ENCODE measurements around the gene FAT1. TPM values are rescaled to one million over a fixed set of nuclear protein-coding genes. Genes with fewer than 3 reads are reported as not detected.
"Not testable (repeated sequence)": the region's sequence is repeated elsewhere in the genome, so short reads cannot be mapped to it uniquely, and the experiment has no call there.

The FAT1 gene
- total and polyA plus RNA-seq, 3 donors from 2014 or later = 51.5 to 157 (median 118) TPM

GRCh38 chr4:186666252-186666651, 57.4 kb downstream of the FAT1 start:
- TF ChIP-seq CTCF (IDR thresholded peaks at IDR 0.05) (no peak), POLR2A (IDR thresholded peaks at IDR 0.05) (no peak)
- Histone ChIP-seq H3K27me3 (no peaks in the 10 kb centered on the region), H3K27ac (no peak overlapping the region), H3K4me3 (no peak overlapping the region), H3K4me1 (peaks cover 8% of the 10 kb centered on the region), H3K36me3 (ENCODE audit: low read depth, missing control alignments) (no peaks in the 10 kb centered on the region), H3K9me3 (no peaks in the 10 kb centered on the region)
- no peak for DNase-seq
- intact Hi-C loops (cut with DNase I; ENCODE audit: low total_unique reads) = no loop called here
- WGBS, 2 donors = 49 to 64% methylated on average over 4 of the region's 4 CpGs

DNA sequence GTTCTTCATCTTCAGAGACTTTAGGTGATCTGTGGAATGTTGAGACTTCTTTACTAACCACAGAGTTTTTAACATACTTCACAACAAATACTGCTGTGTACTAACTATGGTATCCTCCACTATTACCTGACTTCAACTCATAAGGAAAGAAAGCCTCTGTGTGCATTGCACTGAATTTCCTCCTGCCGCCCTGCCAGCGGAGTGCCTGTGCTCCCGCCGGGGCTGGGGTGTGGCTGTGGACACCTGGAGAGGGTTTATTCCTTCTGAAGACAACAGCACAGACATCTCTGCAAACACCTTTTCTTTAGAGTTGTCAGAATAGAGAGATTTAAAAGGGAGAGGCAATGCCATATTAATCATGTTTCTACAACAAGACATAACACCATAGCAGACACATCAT, 63.3 kb downstream of the FAT1 start:
- H3K27me3 ChIP-seq = no peaks in the 10 kb centered on the region
- peaks cover 10% of the 10 kb centered on the region for H3K4me1 ChIP-seq
- intact Hi-C loops (cut with DNase I; ENCODE audit: low total_unique reads) = no loop called here
- H3K36me3 ChIP-seq (ENCODE audit: low read depth, missing control alignments) = no peaks in the 10 kb centered on the region
- no peaks in the 10 kb centered on the region for H3K9me3 ChIP-seq
- DNase-seq = no peak
- no peak overlapping the region for H3K4me3 ChIP-seq
- 91 to 97% methylated on average over 4 of the region's 4 CpGs for WGBS, 2 donors
- no peak overlapping the region for H3K27ac ChIP-seq
- no peak for TF ChIP-seq CTCF (IDR thresholded peaks at IDR 0.05)
- TF ChIP-seq POLR2A (IDR thresholded peaks at IDR 0.05) = no peak

DNA sequence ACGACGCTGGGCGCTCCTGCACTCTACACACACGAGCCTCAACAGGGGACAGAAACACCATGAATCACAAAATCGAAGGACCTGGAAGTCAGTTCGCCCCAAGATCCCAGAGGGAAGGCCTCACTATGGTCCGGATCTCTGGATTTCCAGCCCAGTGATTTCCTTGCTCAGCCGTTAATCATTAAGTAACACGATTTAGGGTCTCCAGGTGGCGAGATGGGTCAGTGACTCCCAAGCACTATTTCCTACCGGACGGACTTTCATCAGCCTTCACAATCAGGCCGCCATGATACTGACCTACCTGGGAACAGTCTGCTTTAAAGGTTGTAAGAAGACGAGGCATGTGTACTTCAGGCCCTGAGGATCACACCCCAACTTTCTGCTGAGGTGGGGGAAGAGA, 63.7 kb downstream of the FAT1 start:
- Histone ChIP-seq H3K27ac (no peak overlapping the region), H3K4me1 (peaks cover 10% of the 10 kb centered on the region), H3K9me3 (no peaks in the 10 kb centered on the region), H3K27me3 (no peaks in the 10 kb centered on the region), H3K36me3 (ENCODE audit: low read depth, missing control alignments) (no peaks in the 10 kb centered on the region), H3K4me3 (no peak overlapping the region)
- intact Hi-C loops (cut with DNase I; ENCODE audit: low total_unique reads) = no loop called here
- TF ChIP-seq CTCF (IDR thresholded peaks at IDR 0.05) (no peak), POLR2A (IDR thresholded peaks at IDR 0.05) (no peak)
- no peak for DNase-seq
- WGBS, 2 donors = 94 to 95% methylated on average over 14 of the region's 14 CpGs

- H3K9me3 ChIP-seq; H3K36me3 ChIP-seq (ENCODE audit: low read depth, missing control alignments); H3K27me3 ChIP-seq; H3K27ac ChIP-seq; intact Hi-C loops (cut with DNase I; ENCODE audit: low total_unique reads); DNase-seq; H3K4me1 ChIP-seq; H3K4me3 ChIP-seq: not testable (repeated sequence)
- WGBS, 2 donors = 87 to 93% methylated on average over 15 to 16 of the region's 16 CpGs
These were observed 64.2 kb downstream of the FAT1 start for GRCh38 chr4:186659456-186659855.

DNA sequence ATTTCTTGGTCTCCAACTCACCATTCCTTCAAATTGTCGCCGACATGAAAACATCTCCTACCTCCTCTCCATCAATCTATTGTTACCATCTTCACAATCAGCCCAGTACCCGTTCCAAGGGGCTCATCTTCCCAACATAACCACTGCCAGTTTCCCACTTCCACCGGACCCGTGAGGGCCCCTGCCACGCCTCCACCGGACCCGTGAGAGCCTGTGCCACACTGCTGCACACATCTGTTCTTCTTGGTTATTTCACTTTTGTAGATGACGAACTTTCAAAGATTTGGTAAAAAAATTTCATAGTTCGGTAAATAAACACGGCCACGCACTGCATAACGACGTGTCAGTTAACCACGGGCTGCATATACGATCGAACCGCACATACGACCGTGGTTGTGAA, 65.0 kb downstream of the FAT1 start:
- WGBS, 2 donors = 90 to 93% methylated on average over 20 of the region's 20 CpGs
- Histone ChIP-seq H3K4me3 (no peak overlapping the region), H3K9me3 (no peaks in the 10 kb centered on the region), H3K4me1 (peaks cover 10% of the 10 kb centered on the region), H3K27me3 (no peaks in the 10 kb centered on the region), H3K36me3 (ENCODE audit: low read depth, missing control alignments) (no peaks in the 10 kb centered on the region), H3K27ac (peak overlapping the region in 1 of 2 donors; percentile 26)
- intact Hi-C loops (cut with DNase I; ENCODE audit: low total_unique reads) = no loop called here
- no peak for DNase-seq
- no peak for TF ChIP-seq CTCF (IDR thresholded peaks at IDR 0.05)
- no peak for TF ChIP-seq POLR2A (IDR thresholded peaks at IDR 0.05)

Data from testis (tissue), 3 donors.